Body of pancreas (tissue), 4 donors: Measurements from ENCODE around the gene C1QTNF6. TPM values are rescaled to one million over a fixed set of nuclear protein-coding genes. Genes with fewer than 3 reads are reported as not detected.

ENCODE experiments used
- ATAC-seq: fragments of 150-250 bp; one replicate; pipeline ENCODE4 v1.9.1; 2016
- DNase-seq, 4 donors: peaks; one replicate each; pipeline ENCODE4 v3.0.0-alpha.2; 2019
- H3K27ac ChIP-seq, 4 donors: fragments of 200-600 bp; sonication (generic); 1 replicate in 3 of 4; 2 replicates in 1 of 4; pipeline versions ENCODE4 v1.5.1 to v1.6.1; 2016 to 2019; ENCODE audit warnings: mild to moderate bottlenecking in 1 of 4, mixed read lengths in 1 of 4, moderate library complexity in 1 of 4
- H3K27me3 ChIP-seq, 2 donors: fragments of 200-600 bp; sonication (generic); one replicate each; pipeline ENCODE4 v1.6.0; 2016; ENCODE audit warnings: mild to moderate bottlenecking in 1 of 2
- H3K36me3 ChIP-seq, 2 donors: fragments of 200-600 bp; sonication (generic); replicated peaks in 1 of 2; 2 replicates each; pipeline ENCODE4 v1.5.1; 2016; ENCODE audit warnings: low read depth in 2 of 2; ENCODE audit not compliant: insufficient read depth in 1 of 2
- H3K4me1 ChIP-seq: fragments of 200-600 bp; sonication (generic); one replicate; pipeline ENCODE4 v1.6.0; 2016
- H3K4me3 ChIP-seq, 2 donors: fragments of 200-600 bp; sonication (generic); 1 replicate in 1 of 2; 2 replicates in 1 of 2; pipeline ENCODE4 v1.5.1; 2016 to 2019
- H3K9me3 ChIP-seq, 3 donors: fragments of 200-600 bp; sonication (generic); 1 replicate in 2 of 3; 2 replicates in 1 of 3; pipeline ENCODE4 v1.5.1; 2016
- CTCF ChIP-seq, 7 experiments: fragments of 450-650 bp in 4 of 7; fragments of 200-600 bp in 3 of 7; sonication (generic) in 3 of 7; IDR thresholded peaks; one replicate each; pipeline ENCODE4 v1.5.1; 2016 to 2019; ENCODE audit warnings: antibody characterized with exemption in 7 of 7
- POLR2A ChIP-seq, 3 donors: fragments of 450-650 bp; IDR thresholded peaks; one replicate each; pipeline ENCODE4 v1.6.1; 2016; ENCODE audit warnings: antibody characterized with exemption in 3 of 3, mild to moderate bottlenecking in 2 of 3
- WGBS, 2 donors: methylation state at CpG; one replicate each; pipeline ENCODE4 v1.1.5; 2017; 5-methylcytosine and 5-hydroxymethylcytosine counted together
- intact Hi-C: fragments of 100-400 bp; cut with DNase I; formaldehyde crosslinking; loops from one replicate; pipeline ENCODE4 v1.15.1; 2023
- total RNA-seq, 2 donors: library from RNA; depleted of rRNA; stranded (reverse); fragments of >200 nt; gene quantifications; one replicate each; pipeline ENCODE4 v1.1.0, GENCODE V29; 2016

The C1QTNF6 gene
- total RNA-seq, 2 donors from 2014 or later = 2.0 to 4.7 TPM

- TF ChIP-seq POLR2A (IDR thresholded peaks at IDR 0.05) = no peak
- no peaks in the 10 kb centered on the region for H3K9me3 ChIP-seq
- DNase-seq = peak in 2 of 4 donors; percentile 26 to 53
- no peaks in the 10 kb centered on the region for H3K27me3 ChIP-seq
- intact Hi-C loops = no loop called here
- no peaks in the 10 kb centered on the region for H3K36me3 ChIP-seq
- H3K27ac ChIP-seq = peak overlapping the region in 2 of 4 donors; percentile 18 to 25
- ATAC-seq = peak; percentile 8
- WGBS, 2 donors = 74 to 77% methylated on average over 6 to 7 of the region's 7 CpGs
- peaks cover 15% of the 10 kb centered on the region for H3K4me1 ChIP-seq
- H3K4me3 ChIP-seq = no peak overlapping the region
These were observed 41.2 kb upstream of the C1QTNF6 start for GRCh38 chr22:37229012-37229804.

- WGBS, 2 donors = 61 to 88% methylated on average over 18 of the region's 20 CpGs
These were observed 40.3 kb upstream of the C1QTNF6 start for GRCh38 chr22:37228106-37229011.

GRCh38 chr22:37226514-37226913 lies 38.5 kb upstream of the C1QTNF6 start:
- Histone ChIP-seq H3K4me1 (peaks cover 15% of the 10 kb centered on the region), H3K27me3 (no peaks in the 10 kb centered on the region), H3K4me3 (no peak overlapping the region), H3K36me3 (no peaks in the 10 kb centered on the region), H3K9me3 (no peaks in the 10 kb centered on the region), H3K27ac (no peak overlapping the region)
- intact Hi-C loops = no loop called here
- 72 to 85% methylated on average over 6 to 14 of the region's 14 CpGs for WGBS, 2 donors
- ATAC-seq (no peak), DNase-seq (no peak)
- no peak for TF ChIP-seq POLR2A (IDR thresholded peaks at IDR 0.05)
- TF ChIP-seq CTCF (IDR thresholded peaks at IDR 0.05) = no peak

More at GRCh38 chr22:37228106-37229011, 40.3 kb upstream of the C1QTNF6 start:
- TF ChIP-seq CTCF (IDR thresholded peaks at IDR 0.05) (no peak), POLR2A (IDR thresholded peaks at IDR 0.05) (no peak)
- DNase-seq (peak in 2 of 4 donors; percentile 22 to 63), ATAC-seq (peak; percentile 13)
- Histone ChIP-seq H3K27me3 (no peaks in the 10 kb centered on the region), H3K4me3 (no peak overlapping the region), H3K4me1 (peaks cover 15% of the 10 kb centered on the region), H3K36me3 (no peaks in the 10 kb centered on the region), H3K27ac (peak overlapping the region in 1 of 4 donors; percentile 16), H3K9me3 (no peaks in the 10 kb centered on the region)
- intact Hi-C loops = no loop called here

- Histone ChIP-seq H3K4me1 (peaks cover 14% of the 10 kb centered on the region), H3K27ac (no peak overlapping the region), H3K36me3 (no peaks in the 10 kb centered on the region), H3K27me3 (no peaks in the 10 kb centered on the region), H3K9me3 (no peaks in the 10 kb centered on the region), H3K4me3 (no peak overlapping the region)
- intact Hi-C loops = no loop called here
- ATAC-seq (no peak), DNase-seq (no peak)
- TF ChIP-seq CTCF (IDR thresholded peaks at IDR 0.05) (no peak), POLR2A (IDR thresholded peaks at IDR 0.05) (no peak)
- 72 to 81% methylated on average over 4 of the region's 4 CpGs for WGBS, 2 donors
These were observed 38.0 kb upstream of the C1QTNF6 start for GRCh38 chr22:37226087-37226486.

- intact Hi-C loops = no loop called here
- ATAC-seq (no peak), DNase-seq (no peak)
- Histone ChIP-seq H3K27me3 (no peaks in the 10 kb centered on the region), H3K36me3 (no peaks in the 10 kb centered on the region), H3K9me3 (no peaks in the 10 kb centered on the region), H3K4me3 (no peak overlapping the region), H3K4me1 (peaks cover 8% of the 10 kb centered on the region), H3K27ac (no peak overlapping the region)
- no peak for TF ChIP-seq POLR2A (IDR thresholded peaks at IDR 0.05)
- no peak for TF ChIP-seq CTCF (IDR thresholded peaks at IDR 0.05)
- 69 to 74% methylated on average over 8 of the region's 8 CpGs for WGBS, 2 donors
These were observed 37.4 kb upstream of the C1QTNF6 start for GRCh38 chr22:37225481-37225880.
